OCI-LY1 (cell line): ENCODE data around the gene KAT8.

Experiments
- H2AFZ ChIP-seq: fragments of 200-600 bp; sonication (generic), shearing (Covaris generic); 2 replicates; pipeline ENCODE4 v1.6.0; 2014; ENCODE audit warnings: antibody characterized with exemption, mild to moderate bottlenecking, low read length
- H3F3A ChIP-seq: fragments of 200-600 bp; sonication (generic), shearing (Covaris generic); 2 replicates; pipeline ENCODE4 v1.6.0; 2014; ENCODE audit warnings: mild to moderate bottlenecking, antibody characterized with exemption, low read length, moderate library complexity; ENCODE audit not compliant: insufficient read depth
- H3K27ac ChIP-seq: fragments of 200-600 bp; sonication (generic); 2 replicates; pipeline ENCODE4 v1.5.1; 2014; ENCODE audit warnings: low read length, mixed run types, mild to moderate bottlenecking, low read depth; ENCODE audit not compliant: poor library complexity, severe bottlenecking
- H3K27me3 ChIP-seq: fragments of 200-600 bp; sonication (generic); 2 replicates; pipeline ENCODE4 v1.6.0; 2014; ENCODE audit warnings: antibody characterized with exemption, mild to moderate bottlenecking, low read length, moderate library complexity; ENCODE audit not compliant: insufficient read depth
- H3K36me3 ChIP-seq: fragments of 200-600 bp; sonication (generic); 2 replicates; pipeline ENCODE4 v1.6.1; 2014; ENCODE audit warnings: mild to moderate bottlenecking, antibody characterized with exemption, low read length, moderate library complexity, mixed read lengths; ENCODE audit not compliant: insufficient read depth
- H3K4me1 ChIP-seq: fragments of 200-600 bp; sonication (generic); 2 replicates; pipeline ENCODE4 v1.5.1; 2014; ENCODE audit warnings: mild to moderate bottlenecking, low read length, moderate library complexity; ENCODE audit not compliant: insufficient read depth, severe bottlenecking
- H3K4me2 ChIP-seq: fragments of 200-600 bp; sonication (generic), shearing (Covaris generic); 2 replicates; pipeline ENCODE4 v1.6.1; 2014; ENCODE audit warnings: low read length
- H3K4me3 ChIP-seq: fragments of 200-600 bp; sonication (generic); 2 replicates; pipeline ENCODE4 v1.5.1; 2014; ENCODE audit warnings: low read length, low read depth, mild to moderate bottlenecking, mixed read lengths; ENCODE audit not compliant: poor library complexity, severe bottlenecking
- H3K79me2 ChIP-seq: fragments of 200-600 bp; shearing (Covaris generic); 2 replicates; pipeline ENCODE4 v1.6.1; 2016; ENCODE audit warnings: mixed run types, low read length, mixed read lengths; ENCODE audit not compliant: insufficient read depth
- H3K9ac ChIP-seq: fragments of 200-600 bp; sonication (generic), shearing (Covaris generic); 2 replicates; pipeline ENCODE4 v1.6.1; 2014; ENCODE audit warnings: mild to moderate bottlenecking, low read length, mixed read lengths
- H3K9me2 ChIP-seq: fragments of 200-600 bp; sonication (generic), shearing (Covaris generic); 2 replicates; pipeline ENCODE4 v1.6.1; 2014; ENCODE audit warnings: low read depth, mild to moderate bottlenecking, low read length, mixed read lengths
- H3K9me3 ChIP-seq: fragments of 200-600 bp; shearing (Covaris generic); 2 replicates; pipeline ENCODE4 v1.6.1; 2014; ENCODE audit warnings: low read length, mixed read lengths
- H4K20me1 ChIP-seq: fragments of 200-600 bp; sonication (generic), shearing (Covaris generic); 2 replicates; pipeline ENCODE4 v1.6.0; 2016; ENCODE audit warnings: mild to moderate bottlenecking, low read length; ENCODE audit not compliant: insufficient read depth
- CTCF ChIP-seq: fragments of 200-600 bp; sonication (generic), shearing (Covaris generic); IDR thresholded peaks from 2 replicates; pipeline ENCODE4 v1.5.1; 2017; ENCODE audit warnings: mild to moderate bottlenecking, antibody characterized with exemption, low read length, moderate library complexity, mixed read lengths
- EZH2 ChIP-seq: fragments of 200-600 bp; sonication (generic), shearing (Covaris generic); IDR thresholded peaks from 2 replicates; pipeline ENCODE4 v1.8.0; 2017; ENCODE audit warnings: borderline replicate concordance, mixed run types, mild to moderate bottlenecking, antibody characterized with exemption, low read length, moderate library complexity, mixed read lengths

KAT8 gene

GRCh38 chr16:31120129-31120528 lies 2.7 kb downstream of the KAT8 start:
- Histone ChIP-seq H2AFZ (no peak overlapping the region), H3K9me3 (no peaks in the 10 kb centered on the region), H3K4me2 (no peak overlapping the region), H3F3A (no peaks in the 10 kb centered on the region), H3K27ac (no peak overlapping the region), H3K36me3 (peaks cover 53% of the 10 kb centered on the region), H3K9ac (no peak overlapping the region), H3K4me1 (peaks cover 16% of the 10 kb centered on the region), H3K79me2 (peaks cover 7% of the 10 kb centered on the region; the same call in 1 of the 2 replicates), H3K9me2 (no peaks in the 10 kb centered on the region), H4K20me1 (no peaks in the 10 kb centered on the region), H3K27me3 (no peaks in the 10 kb centered on the region), H3K4me3 (no peak overlapping the region)
- TF ChIP-seq CTCF (no peak), EZH2 (no peak)

- H3K4me2 ChIP-seq = no peak overlapping the region
- no peaks in the 10 kb centered on the region for H3F3A ChIP-seq
- no peaks in the 10 kb centered on the region for H3K9me3 ChIP-seq
- TF ChIP-seq EZH2 (no peak), CTCF (no peak)
- H3K36me3 ChIP-seq = peaks cover 56% of the 10 kb centered on the region
- H3K4me3 ChIP-seq = no peak overlapping the region
- H3K27ac ChIP-seq = no peak overlapping the region
- H4K20me1 ChIP-seq = no peaks in the 10 kb centered on the region
- H3K79me2 ChIP-seq = no peaks in the 10 kb centered on the region
- H3K4me1 ChIP-seq = no peaks in the 10 kb centered on the region
- H3K27me3 ChIP-seq = no peaks in the 10 kb centered on the region
- H3K9ac ChIP-seq = no peak overlapping the region
- no peaks in the 10 kb centered on the region for H3K9me2 ChIP-seq
- no peak overlapping the region for H2AFZ ChIP-seq
These were observed 8.4 kb downstream of the KAT8 start for GRCh38 chr16:31125844-31126243.

- Histone ChIP-seq H3F3A (no peaks in the 10 kb centered on the region), H2AFZ (no peak overlapping the region), H3K4me3 (no peak overlapping the region), H3K4me2 (no peak overlapping the region), H3K9me3 (no peaks in the 10 kb centered on the region), H3K27ac (no peak overlapping the region), H3K4me1 (no peaks in the 10 kb centered on the region), H3K9me2 (no peaks in the 10 kb centered on the region), H4K20me1 (no peaks in the 10 kb centered on the region), H3K27me3 (no peaks in the 10 kb centered on the region), H3K79me2 (no peaks in the 10 kb centered on the region), H3K36me3 (peaks cover 45% of the 10 kb centered on the region), H3K9ac (no peak overlapping the region)
- no peak for TF ChIP-seq EZH2
- TF ChIP-seq CTCF = no peak
These were observed 9.7 kb downstream of the KAT8 start for GRCh38 chr16:31127182-31127581.
